HG02571 (cell line): ENCODE measurements around the gene TSHZ2.

ENCODE experiments used
- ATAC-seq: cut with Tn5 transposase; IDR thresholded peaks from one replicate; pipeline ENCODE4 v1.9.1; 2021; ENCODE audit warnings: mild to moderate bottlenecking, moderate library complexity; ENCODE audit not compliant: unreplicated experiment

The TSHZ2 gene

DNA sequence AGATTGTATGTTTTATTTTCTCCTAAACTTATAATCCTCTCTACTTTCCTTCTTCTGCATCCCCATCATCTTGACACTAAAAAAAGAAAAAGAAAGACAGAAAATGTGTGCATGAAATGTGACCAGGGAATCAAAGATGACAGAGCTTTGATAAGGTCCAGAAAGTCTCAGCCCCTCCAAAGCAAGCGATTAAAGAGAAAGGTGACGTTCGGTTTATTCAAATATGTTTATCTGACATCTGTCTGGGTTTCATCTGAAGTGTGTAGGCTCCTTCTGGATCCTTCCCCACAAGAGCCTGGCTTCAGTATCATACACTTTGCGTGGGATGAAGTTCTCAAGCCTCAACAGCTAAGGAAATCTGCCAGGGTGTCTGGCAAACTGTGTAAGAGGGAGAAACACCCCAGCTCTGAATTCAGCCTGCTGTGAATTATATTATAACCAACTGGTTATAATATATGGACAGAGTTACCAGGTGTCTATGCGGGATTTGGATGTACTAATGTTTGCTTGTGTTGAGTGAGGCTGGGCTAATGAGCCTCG, 358.5 kb downstream of the TSHZ2 start:
- ATAC-seq, result no peak

GRCh38 chr20:53331151-53331973, 359.2 kb downstream of the TSHZ2 start:
- no peak for ATAC-seq

DNA sequence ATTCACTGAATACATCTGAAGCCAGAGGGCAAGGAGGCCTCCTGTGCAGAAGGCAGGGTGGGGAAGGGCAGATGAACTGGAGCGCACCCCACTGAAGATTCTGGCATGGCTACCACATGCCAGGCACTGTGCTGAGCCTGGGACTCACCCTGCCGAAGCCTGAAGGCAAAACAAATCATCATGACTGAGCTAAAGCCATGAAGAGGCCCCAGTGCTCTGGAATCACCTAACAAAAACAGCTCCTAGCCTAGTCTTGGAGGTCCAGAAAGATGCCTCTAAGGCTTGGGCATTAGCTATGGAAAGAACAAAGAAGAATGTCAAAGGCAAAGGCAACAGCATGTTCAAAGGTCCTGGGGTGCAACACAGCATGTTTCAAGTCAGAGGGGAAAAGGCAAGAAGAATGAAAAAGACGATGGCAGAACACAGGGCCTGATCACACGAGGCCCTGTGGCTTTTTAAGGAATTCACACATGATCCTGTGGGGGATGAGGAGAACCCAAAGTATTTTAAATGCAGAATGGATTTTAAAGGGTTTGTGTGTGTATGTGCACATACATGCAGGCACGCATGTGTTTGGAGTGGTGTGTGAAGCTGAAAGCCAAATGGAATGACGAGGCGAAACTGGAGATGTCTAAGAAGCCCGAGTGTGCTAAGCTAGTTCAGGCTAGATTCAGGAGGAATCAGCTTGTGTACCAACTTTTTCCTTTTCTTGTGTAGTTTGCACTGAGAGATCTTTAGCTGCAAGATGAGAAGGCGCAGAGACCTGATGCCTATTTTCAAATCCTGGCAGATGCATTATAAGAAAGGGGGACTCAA, 360.1 kb downstream of the TSHZ2 start:
- ATAC-seq, result no peak

- no peak for ATAC-seq
Measured at GRCh38 chr20:53334861-53335260, 362.7 kb downstream of the TSHZ2 start.

- no peak for ATAC-seq
Measured at GRCh38 chr20:53335555-53335954, 363.4 kb downstream of the TSHZ2 start.

DNA sequence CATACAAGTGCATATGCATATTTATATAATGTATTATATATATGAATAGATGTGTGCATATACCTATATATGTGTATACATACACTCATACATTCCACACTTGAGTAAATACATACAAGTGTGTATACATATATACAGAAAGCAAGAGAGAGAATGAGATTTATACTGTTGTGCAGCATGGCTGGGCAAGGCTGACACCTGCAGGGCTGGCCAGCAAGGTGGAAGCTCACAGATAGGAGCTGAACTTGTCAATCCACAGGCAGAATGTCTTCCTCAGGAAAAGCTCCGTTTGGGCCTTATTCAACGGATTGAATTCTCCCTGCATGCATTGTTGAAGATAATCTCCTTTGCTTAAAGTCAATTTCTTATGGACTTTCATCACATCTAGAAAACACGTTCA, 364.7 kb downstream of the TSHZ2 start:
- ATAC-seq, result no peak

GRCh38 chr20:53337390-53338101, 365.4 kb downstream of the TSHZ2 start:
- ATAC-seq, result no peak

DNA sequence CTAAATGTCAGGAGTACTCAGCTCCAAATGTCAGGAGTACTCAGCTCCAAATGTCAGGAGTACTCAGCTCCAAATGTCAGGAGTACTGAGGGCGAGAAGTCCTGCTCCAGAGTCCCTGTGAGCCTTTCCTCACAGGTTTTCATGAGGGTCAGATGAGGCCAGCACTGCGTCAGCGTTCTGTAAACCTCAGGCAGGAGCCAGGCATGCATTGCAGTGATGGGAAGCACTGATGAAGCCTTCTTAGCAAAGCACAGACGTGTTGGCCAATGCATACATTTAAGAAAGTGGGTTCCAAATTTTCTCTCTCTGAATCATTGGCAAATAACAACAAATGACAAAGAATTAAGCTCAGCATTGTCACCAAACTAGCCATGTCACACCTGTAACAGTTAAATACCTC, 366.6 kb downstream of the TSHZ2 start:
- ATAC-seq, result no peak

GRCh38 chr20:53342429-53342828, 370.3 kb downstream of the TSHZ2 start:
- ATAC-seq, result no peak

DNA sequence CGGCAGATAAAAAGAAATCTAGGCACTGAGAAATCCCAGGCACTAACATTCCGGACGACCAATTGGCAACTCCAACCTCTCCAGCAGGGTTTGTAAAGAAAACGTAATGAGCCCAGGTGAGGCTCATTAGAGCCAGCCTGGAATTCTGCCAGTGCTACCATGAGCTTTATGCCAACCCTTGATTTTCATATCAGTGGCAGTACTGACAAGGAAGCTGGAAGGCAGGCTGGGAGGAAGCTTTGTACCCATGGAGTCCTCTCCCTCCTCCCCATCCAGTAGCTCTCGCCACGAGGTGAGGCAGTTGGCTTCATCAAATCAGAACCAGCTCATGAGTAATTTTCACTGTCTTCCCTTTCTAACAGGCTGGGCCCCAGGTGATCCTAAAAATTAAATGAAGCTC, 371.3 kb downstream of the TSHZ2 start:
- no peak for ATAC-seq

GRCh38 chr20:53344891-53345290, 372.7 kb downstream of the TSHZ2 start:
- ATAC-seq, result no peak

DNA sequence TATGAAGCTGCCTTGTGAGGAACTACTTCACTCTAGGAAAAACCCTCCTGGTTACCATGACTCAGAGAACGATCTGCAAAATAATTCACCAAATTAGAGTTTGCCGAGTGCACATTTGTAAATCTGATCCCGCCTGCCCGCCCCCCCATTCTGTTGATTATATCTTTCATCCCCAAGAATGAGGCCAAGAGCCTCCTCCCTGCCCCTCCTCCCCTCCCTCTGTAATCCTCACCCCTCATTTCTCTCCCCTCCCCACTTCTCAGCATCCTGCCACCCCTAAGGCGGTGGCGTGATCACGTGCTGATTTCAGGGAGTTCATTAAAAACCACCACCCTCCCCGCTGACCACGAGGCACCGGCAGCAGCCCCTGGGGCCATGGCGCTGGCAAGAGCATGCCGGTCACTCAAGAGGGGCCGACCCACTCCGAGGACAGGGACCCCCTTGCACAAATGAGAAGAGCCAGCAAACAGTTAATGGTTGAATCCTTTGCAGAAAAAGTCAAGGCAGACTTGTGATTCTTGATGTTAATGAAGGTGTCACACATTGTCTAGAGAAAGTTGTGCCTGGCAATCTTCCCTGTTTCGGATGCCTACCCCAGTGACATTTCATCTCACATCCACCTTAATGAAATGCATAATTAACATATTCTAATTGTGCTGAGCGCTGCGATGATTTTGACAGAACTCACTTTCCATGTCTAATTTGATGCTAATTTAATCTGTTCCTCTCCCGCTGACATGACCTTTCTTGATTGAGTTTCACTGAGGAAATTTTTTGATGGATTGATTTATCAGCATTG, 373.6 kb downstream of the TSHZ2 start:
- no peak for ATAC-seq

DNA sequence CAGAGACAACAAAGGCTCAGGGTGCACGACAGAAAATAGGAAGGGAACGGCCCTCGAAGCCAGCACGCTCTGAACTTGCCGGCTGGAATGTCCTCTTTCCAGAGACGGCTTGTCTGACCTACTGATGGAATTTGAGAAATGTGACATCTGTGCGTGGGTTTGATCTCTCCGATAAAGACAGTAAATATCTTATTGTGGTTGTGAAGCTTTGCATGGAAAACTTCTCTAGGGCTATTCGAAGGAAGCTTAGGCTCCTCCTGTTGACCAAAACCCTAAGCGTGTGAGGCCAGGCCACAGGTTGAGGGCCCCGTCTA, 374.1 kb downstream of the TSHZ2 start:
- no peak for ATAC-seq

DNA sequence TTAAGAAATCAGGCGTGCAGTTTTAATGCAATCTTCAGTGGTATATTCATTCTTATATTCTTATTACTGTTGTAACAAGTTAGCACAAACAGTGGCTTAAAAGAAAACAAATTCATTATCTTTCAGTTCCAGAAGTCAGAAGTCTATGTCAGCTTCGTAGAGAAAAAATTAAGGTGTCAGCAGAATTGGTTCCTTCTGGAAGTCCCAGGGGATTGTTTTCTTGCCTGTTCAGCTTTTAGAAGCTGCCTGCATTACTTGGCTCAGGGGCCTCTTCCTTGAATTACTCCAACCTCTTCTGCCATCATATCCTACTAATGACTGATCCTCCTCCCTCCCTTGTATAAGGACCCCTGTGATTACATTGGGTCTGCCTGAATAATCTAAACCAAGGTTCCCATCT, 377.6 kb downstream of the TSHZ2 start:
- no peak for ATAC-seq

DNA sequence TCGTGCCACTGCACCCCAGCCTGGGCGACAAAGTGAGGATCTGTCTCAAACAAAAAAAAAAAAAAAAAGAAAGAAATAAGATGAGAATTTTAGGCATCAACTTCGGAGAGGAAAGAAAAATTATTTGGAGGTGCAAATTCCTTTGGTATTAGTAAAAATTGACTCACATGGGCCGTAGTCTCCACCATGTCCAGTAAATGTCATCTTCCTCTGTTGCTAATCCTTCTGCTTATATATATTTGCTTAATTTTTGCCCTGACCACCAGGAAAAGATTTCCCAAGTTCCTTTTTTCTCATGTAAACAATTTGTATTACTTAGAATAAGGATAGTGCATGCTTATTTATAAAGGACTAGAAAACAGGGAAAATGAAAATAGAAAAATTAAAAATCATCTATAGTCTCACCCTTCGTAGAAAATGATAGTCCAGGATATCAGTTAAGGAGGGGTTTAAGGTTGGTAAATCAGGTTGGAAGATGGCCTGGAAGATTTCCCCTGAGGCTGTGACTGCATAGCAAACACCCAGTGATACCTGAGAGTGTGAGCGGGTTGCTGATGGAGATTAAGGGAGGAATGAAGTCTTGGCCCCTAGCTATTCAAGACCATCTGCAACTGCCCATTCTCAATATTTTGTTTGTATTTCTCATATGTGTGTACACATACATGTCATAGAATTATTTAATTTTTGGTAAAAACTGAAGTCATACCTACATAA, 380.7 kb downstream of the TSHZ2 start:
- no peak for ATAC-seq

DNA sequence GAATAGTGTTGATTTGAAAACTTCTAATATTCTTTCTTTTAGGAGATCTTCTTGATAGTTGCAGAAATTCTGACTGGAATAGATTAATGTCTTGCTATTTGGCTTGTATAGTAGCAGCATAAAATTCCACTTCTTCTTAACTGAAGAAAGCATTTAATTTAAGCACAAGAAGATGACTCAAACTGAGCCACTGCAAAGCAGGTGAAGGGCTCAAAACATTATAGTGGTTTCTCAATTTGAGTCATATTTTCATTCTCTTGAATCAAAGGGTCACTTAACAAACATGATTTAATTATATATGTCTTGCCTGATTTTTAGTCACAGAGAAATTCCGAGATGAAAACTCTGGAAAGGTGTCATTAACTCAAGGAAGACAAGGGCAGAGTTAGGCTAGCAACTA, 382.2 kb downstream of the TSHZ2 start:
- ATAC-seq, result no peak

DNA sequence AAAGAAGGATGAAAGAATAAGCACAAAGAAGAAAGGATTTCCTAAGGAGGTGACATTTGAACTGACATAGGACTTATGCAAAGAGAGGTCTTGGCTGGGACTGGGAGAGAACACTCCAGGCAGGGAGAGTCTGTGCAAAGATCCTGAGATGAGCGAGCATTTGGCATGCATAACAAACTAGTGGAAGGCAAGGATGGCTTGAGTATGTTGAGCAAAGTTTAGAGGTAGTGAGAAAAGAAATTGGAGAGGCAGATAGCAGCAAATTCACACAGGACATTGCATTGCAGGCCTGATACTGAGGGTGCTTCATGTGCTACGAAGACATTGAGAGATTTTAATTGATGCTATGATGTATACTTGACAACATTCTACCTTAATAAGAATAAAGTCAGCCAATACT, 383.6 kb downstream of the TSHZ2 start:
- no peak for ATAC-seq

- ATAC-seq, result no peak
Measured at GRCh38 chr20:53359425-53359824, 387.3 kb downstream of the TSHZ2 start.

GRCh38 chr20:53360852-53361251, 388.7 kb downstream of the TSHZ2 start:
- ATAC-seq, result no peak

DNA sequence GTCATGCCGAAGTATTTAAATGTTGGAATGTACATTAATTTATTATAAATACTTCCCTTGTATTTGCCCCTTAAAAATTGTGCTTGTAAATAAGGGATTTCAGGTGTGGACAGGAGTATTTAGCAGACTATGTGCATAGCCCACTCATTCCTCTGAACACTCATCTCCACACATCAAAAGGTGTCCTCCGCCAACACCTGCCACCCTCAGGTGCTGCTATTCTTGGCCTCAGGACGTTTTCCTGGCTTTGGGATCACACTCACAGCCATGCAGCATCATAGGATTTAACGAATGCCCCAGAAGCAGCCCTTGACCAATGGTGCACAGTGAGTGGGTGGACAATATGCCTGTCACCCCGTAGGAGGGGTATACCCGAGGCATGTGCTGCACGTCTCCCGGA, 390.6 kb downstream of the TSHZ2 start:
- no peak for ATAC-seq
